Measurements from ENCODE around the gene KCNMA1. TPM values are rescaled to one million over a fixed set of nuclear protein-coding genes. Genes with fewer than 3 reads are reported as not detected.

KCNMA1 gene
- total and polyA plus RNA-seq, 9 of the 15 experiments (the other 6 are each of a cell fraction or from before 2014, with no cell fraction given), result 0.01 to 0.95 (median 0.15) TPM; not detected in 4

DNA sequence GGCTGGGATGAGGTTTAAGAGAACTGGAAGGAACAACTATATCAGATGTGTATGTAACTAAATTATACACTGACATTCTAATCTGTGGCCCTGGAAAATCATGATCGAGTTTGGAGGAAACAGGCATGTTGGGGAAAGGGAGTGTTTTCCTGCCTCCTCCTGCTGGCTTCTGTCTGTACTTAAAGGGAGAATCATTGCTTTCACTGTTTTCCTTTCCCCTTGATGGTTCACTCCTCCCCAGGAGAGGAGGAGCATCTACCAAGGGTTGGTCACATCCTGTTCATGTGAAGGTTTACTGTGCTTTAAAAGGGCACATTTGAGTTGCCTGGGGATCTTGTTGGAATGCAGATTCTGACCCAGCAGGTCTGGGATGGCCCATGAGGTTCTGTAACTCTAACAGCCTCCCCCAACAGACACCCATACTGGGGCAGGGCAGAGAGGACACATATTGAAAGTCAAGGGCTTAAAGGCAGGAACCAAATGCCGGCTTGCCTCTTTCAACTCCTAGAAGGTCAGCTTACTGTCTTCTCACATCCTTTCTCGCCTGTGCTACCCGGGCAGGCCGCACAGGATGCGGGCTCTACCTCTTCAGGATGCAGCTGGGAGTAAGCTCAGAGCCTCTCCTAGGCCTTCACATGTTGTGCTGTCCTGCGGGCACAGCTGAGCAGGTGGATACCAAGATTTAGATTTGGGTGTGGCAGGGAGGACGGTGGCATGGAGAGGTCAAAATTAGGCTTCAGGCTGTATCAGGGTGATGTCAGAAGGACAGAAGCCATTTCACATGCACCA is 694.8 kb downstream of the KCNMA1 start:
- no TSS peak for BruUV-seq (replicated peaks)

More for the DNA sequence above, 694.8 kb downstream of the KCNMA1 start:
- Histone ChIP-seq H3K27me3 (ENCODE audit: control insufficient read depth in 2 of 2, insufficient read depth in 2 of 2, low read length in 2 of 2) (no peaks in the 10 kb centered on the region; a peak in 1 of 5 replicates), H3K9ac (ENCODE audit: insufficient read depth in 1 of 2, low read depth in 2 of 2, low read length in 2 of 2) (no peak overlapping the region), H3K4me1 (replicated peaks in 1 of 2; ENCODE audit: control insufficient read depth in 2 of 2, insufficient read depth in 2 of 2, low read length in 2 of 2) (no peaks in the 10 kb centered on the region), H3K79me2 (ENCODE audit: control insufficient read depth, insufficient read depth, low read length) (no peaks in the 10 kb centered on the region), H4K20me1 (replicated peaks; ENCODE audit: control insufficient read depth, insufficient read depth, low read length) (no peaks in the 10 kb centered on the region), H3K4me3 (no peak overlapping the region), H3K27ac (ENCODE audit: extremely low read depth, low read depth, low read length) (no peak overlapping the region), H2AFZ (ENCODE audit: low read depth, low read length) (no peak overlapping the region), H3K9me3 (replicated peaks; ENCODE audit: control insufficient read depth, insufficient read depth, low read depth, low read length) (no peaks in the 10 kb centered on the region), H3K36me3 (ENCODE audit: control insufficient read depth, insufficient read depth, low read length) (no peaks in the 10 kb centered on the region), H3K9me1 (ENCODE audit: control insufficient read depth, insufficient read depth, low read length) (no peaks in the 10 kb centered on the region), H3K4me2 (ENCODE audit: insufficient read depth, low read length) (no peak overlapping the region)
- in situ Hi-C loops (cut with MboI) (no loop called here), intact Hi-C loops (cut with micrococcal nuclease) (no loop called here)
- ChIA-PET POLR2A (interaction anchor here (0.6 to 1.1 kb wide), 2 partner anchors 16 to 1210 kb away, joined by 3 read pairs; no protein-coding TSS in a partner anchor), CTCF (ENCODE audit: low intra/inter-chr PET ratio) (no interaction called here)
- WGBS (ENCODE audit: insufficient coverage, low coverage, missing lambda C conversion rate), result under 1% methylated on average over 8 of the region's 8 CpGs
- ATAC-seq (no peak), DNase-seq (ENCODE audit: extremely low read depth in 1 of 4, low spot score in 3 of 4) (no peak), FAIRE-seq (no peak)
- TF ChIP-seq NUFIP1 (IDR thresholded peaks at IDR 0.05; ENCODE audit: partially characterized antibody) (no peak), ZSCAN29 (IDR thresholded peaks at IDR 0.05) (no peak), ZNF644 (tag; IDR thresholded peaks at IDR 0.05; ENCODE audit: low read depth) (no peak)
- TF ChIP-seq, protein P1, sequence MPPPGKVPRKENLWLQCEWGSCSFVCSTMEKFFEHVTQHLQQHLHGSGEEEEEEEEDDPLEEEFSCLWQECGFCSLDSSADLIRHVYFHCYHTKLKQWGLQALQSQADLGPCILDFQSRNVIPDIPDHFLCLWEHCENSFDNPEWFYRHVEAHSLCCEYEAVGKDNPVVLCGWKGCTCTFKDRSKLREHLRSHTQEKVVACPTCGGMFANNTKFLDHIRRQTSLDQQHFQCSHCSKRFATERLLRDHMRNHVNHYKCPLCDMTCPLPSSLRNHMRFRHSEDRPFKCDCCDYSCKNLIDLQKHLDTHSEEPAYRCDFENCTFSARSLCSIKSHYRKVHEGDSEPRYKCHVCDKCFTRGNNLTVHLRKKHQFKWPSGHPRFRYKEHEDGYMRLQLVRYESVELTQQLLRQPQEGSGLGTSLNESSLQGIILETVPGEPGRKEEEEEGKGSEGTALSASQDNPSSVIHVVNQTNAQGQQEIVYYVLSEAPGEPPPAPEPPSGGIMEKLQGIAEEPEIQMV (tag; conservative IDR thresholded peaks at IDR 0.05; ENCODE audit: low read depth), result no peak
